Transverse colon (tissue), 4 donors: ENCODE results near the gene FGFBP2. TPM values are rescaled to one million over a fixed set of nuclear protein-coding genes. Genes with fewer than 3 reads are reported as not detected.

Source experiments
- DNase-seq: peaks from one replicate; pipeline ENCODE4 v3.0.0-alpha.2; 2019
- H3K27ac ChIP-seq, 4 donors: fragments of 200-600 bp; sonication (generic); 2 replicates each; pipeline ENCODE4 v1.5.1; 2016 to 2018; ENCODE audit warnings: inconsistent platforms in 4 of 4
- H3K27me3 ChIP-seq: fragments of 200-600 bp; sonication (generic); 2 replicates; pipeline ENCODE4 v1.5.1; 2017; ENCODE audit warnings: inconsistent platforms
- H3K36me3 ChIP-seq, 4 donors: fragments of 200-600 bp; sonication (generic); 2 replicates each; pipeline ENCODE4 v1.5.1; 2017 to 2019; ENCODE audit warnings: inconsistent platforms in 4 of 4
- H3K4me1 ChIP-seq, 4 donors: fragments of 200-600 bp; sonication (generic); 2 replicates each; pipeline ENCODE4 v1.5.1; 2017 to 2020; ENCODE audit warnings: inconsistent platforms in 4 of 4
- H3K4me3 ChIP-seq, 4 donors: fragments of 200-600 bp; sonication (generic); 1 replicate in 1 of 4; 2 replicates in 3 of 4; pipeline versions ENCODE4 v1.5.1 to v1.6.1; 2017 to 2019; ENCODE audit warnings: inconsistent platforms in 4 of 4
- H3K9me3 ChIP-seq, 2 donors: fragments of 200-600 bp; sonication (generic); 2 replicates each; pipeline ENCODE4 v1.5.1; 2017 to 2019; ENCODE audit warnings: inconsistent platforms in 2 of 2
- CTCF ChIP-seq, 5 experiments: fragments of 200-600 bp in 3 of 5; fragments of 450-650 bp in 2 of 5; sonication (generic) in 3 of 5; IDR thresholded peaks; 1 replicate in 2 of 5; 2 replicates in 3 of 5; pipeline ENCODE4 v1.5.1; 2016 to 2017; ENCODE audit warnings: antibody characterized with exemption in 5 of 5, inconsistent platforms in 3 of 5, mild to moderate bottlenecking in 2 of 5, moderate library complexity in 1 of 5
- EP300 ChIP-seq: sonication (generic); formaldehyde crosslinking; IDR thresholded peaks from one replicate; pipeline ENCODE4 v1.6.1; 2017; ENCODE audit warnings: antibody characterized with exemption, low read depth
- POLR2A ChIP-seq: fragments of 450-650 bp; IDR thresholded peaks from one replicate; pipeline ENCODE4 v1.6.1; 2016; ENCODE audit warnings: antibody characterized with exemption, mild to moderate bottlenecking, moderate library complexity
- POLR2AphosphoS5 ChIP-seq, 3 donors: sonication (generic); formaldehyde crosslinking; IDR thresholded peaks; one replicate each; pipeline ENCODE4 v1.6.1; 2016; ENCODE audit warnings: antibody characterized with exemption in 3 of 3
- WGBS, 2 donors: methylation state at CpG; one replicate each; pipeline ENCODE4 v1.1.5; 2018; ENCODE audit warnings: low coverage in 1 of 2; 5-methylcytosine and 5-hydroxymethylcytosine counted together
- in situ Hi-C, 4 donors: fragments of 200-750 bp; cut with MboI; loops; one replicate each; pipeline versions ENCODE4 v1.15.0 to v1.15.1; 2017; ENCODE audit warnings: low sequenced_read_pairs in 3 of 4, low pct_ligation_motif_present in 1 of 4, low pct_unique_long_range_greater_than_20kb in 1 of 4
- intact Hi-C: fragments of 100-400 bp; cut with DNase I; formaldehyde crosslinking; loops from one replicate; pipeline ENCODE4 v1.15.1; 2023; ENCODE audit warnings: low total_unique reads
- total RNA-seq, 4 donors: library from RNA; depleted of rRNA; stranded (reverse); fragments of >200 nt; gene quantifications; one replicate each; pipeline ENCODE4 v1.1.0, GENCODE V29; 2016

The FGFBP2 gene
- total RNA-seq, 4 donors from 2014 or later, result 2.2 to 5.6 TPM; not detected in 2

GRCh38 chr4:15938182-15938581, 24.8 kb downstream of the FGFBP2 start:
- H3K27me3 ChIP-seq, result no peaks in the 10 kb centered on the region
- TF ChIP-seq POLR2A (peak; percentile 78), EP300 (no peak), POLR2AphosphoS5 (IDR thresholded peaks at IDR 0.05) (peak; percentile 60 to 76 (median 69)), CTCF (IDR thresholded peaks at IDR 0.05) (peak in 1 of 5 experiments; percentile 39)
- WGBS, 2 donors, result 39% methylated on average over 5 of the region's 8 CpGs; no CpG with 5 or more reads in 1 of the 2 donors
- H3K4me1 ChIP-seq, result peaks cover 0 to 30% (median 16%) of the 10 kb centered on the region in 4 donors
- in situ Hi-C loops (no loop called here), intact Hi-C loops (no loop called here)
- no peak overlapping the region for H3K4me3 ChIP-seq
- no peaks in the 10 kb centered on the region for H3K36me3 ChIP-seq
- H3K9me3 ChIP-seq, result no peaks in the 10 kb centered on the region
- peak; percentile 91 for DNase-seq
- peak overlapping the region; percentile 70 to 81 (median 76) for H3K27ac ChIP-seq

- in situ Hi-C loops, result no loop called here
- no peaks in the 10 kb centered on the region for H3K36me3 ChIP-seq
- peaks cover 0 to 30% (median 16%) of the 10 kb centered on the region in 4 donors for H3K4me1 ChIP-seq
- H3K9me3 ChIP-seq, result no peaks in the 10 kb centered on the region
- no peak overlapping the region for H3K4me3 ChIP-seq
- DNase-seq, result peak; percentile 60
- H3K27ac ChIP-seq, result peak overlapping the region in 2 of 4 donors; percentile 79 to 81
- TF ChIP-seq EP300 (no peak), POLR2A (peak; percentile 35)
- 55 to 67% methylated on average over 1 to 4 of the region's 4 CpGs for WGBS, 2 donors
- no peaks in the 10 kb centered on the region for H3K27me3 ChIP-seq
- intact Hi-C loops, result no loop called here
Observed at GRCh38 chr4:15936495-15936894, 26.5 kb downstream of the FGFBP2 start.

GRCh38 chr4:15935504-15936402, 27.2 kb downstream of the FGFBP2 start:
- H3K36me3 ChIP-seq, result no peaks in the 10 kb centered on the region
- no peak overlapping the region for H3K27ac ChIP-seq
- in situ Hi-C loops (no loop called here), intact Hi-C loops (no loop called here)
- H3K4me1 ChIP-seq, result peaks cover 0 to 30% (median 16%) of the 10 kb centered on the region in 4 donors
- 76 to 87% methylated on average over 7 to 10 of the region's 10 CpGs for WGBS, 2 donors
- no peak for DNase-seq
- TF ChIP-seq POLR2AphosphoS5 (IDR thresholded peaks at IDR 0.05), result no peak
- TF ChIP-seq EP300, result no peak
- TF ChIP-seq POLR2A, result no peak
- TF ChIP-seq CTCF (IDR thresholded peaks at IDR 0.05), result no peak
- no peaks in the 10 kb centered on the region for H3K27me3 ChIP-seq
- no peak overlapping the region for H3K4me3 ChIP-seq
- H3K9me3 ChIP-seq, result no peaks in the 10 kb centered on the region

- TF ChIP-seq POLR2A (no peak), CTCF (IDR thresholded peaks at IDR 0.05) (no peak), EP300 (no peak), POLR2AphosphoS5 (IDR thresholded peaks at IDR 0.05) (no peak)
- 78% methylated on average over 2 to 3 of the region's 3 CpGs for WGBS, 2 donors
- Histone ChIP-seq H3K4me3 (no peak overlapping the region), H3K36me3 (no peaks in the 10 kb centered on the region), H3K9me3 (no peaks in the 10 kb centered on the region), H3K4me1 (peaks cover 0 to 29% (median 16%) of the 10 kb centered on the region in 4 donors), H3K27me3 (no peaks in the 10 kb centered on the region), H3K27ac (no peak overlapping the region)
- no peak for DNase-seq
- in situ Hi-C loops, result no loop called here
- intact Hi-C loops, result no loop called here
Observed at GRCh38 chr4:15934259-15934658, 28.7 kb downstream of the FGFBP2 start.
